ENCODE measurements around the gene SLC2A10. TPM values are rescaled to one million over a fixed set of nuclear protein-coding genes. Genes with fewer than 3 reads are reported as not detected.

Gene SLC2A10
- polyA plus RNA-seq, 3 donors: not detected

DNA sequence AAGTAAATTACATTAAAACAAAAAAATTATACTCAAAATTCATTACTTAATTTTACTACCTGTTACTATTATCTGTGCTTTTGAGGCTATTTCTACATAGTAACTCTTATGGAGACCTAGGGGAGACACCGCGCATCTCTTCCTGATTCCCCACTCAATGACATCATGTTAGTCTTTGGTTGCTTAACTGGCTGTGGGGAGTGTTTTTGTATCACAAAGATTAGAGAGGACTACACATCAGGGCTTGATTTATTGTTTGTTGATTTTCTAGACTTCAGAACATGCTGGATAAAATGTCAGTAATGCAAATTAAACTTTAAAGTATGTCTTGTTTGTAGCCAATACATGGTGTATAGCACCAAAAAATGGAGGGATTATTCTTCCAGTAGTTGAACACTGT lies 26.0 kb downstream of the SLC2A10 start:
- no CpG with 5 or more reads among the region's 2 CpGs for WGBS (ENCODE audit: insufficient coverage)
- no peak for DNase-seq
- H3K4me2 ChIP-seq (replicated peaks; ENCODE audit: extremely low read depth, low read length, poor library complexity, severe bottlenecking): no peak overlapping the region
- H3K9me3 ChIP-seq (replicated peaks in 1 of 2; ENCODE audit: control insufficient read depth in 1 of 2, insufficient read depth in 1 of 2, low read length in 2 of 2): peaks cover 0 to 2% of the 10 kb centered on the region in 2 donors
- TF ChIP-seq, protein P1, sequence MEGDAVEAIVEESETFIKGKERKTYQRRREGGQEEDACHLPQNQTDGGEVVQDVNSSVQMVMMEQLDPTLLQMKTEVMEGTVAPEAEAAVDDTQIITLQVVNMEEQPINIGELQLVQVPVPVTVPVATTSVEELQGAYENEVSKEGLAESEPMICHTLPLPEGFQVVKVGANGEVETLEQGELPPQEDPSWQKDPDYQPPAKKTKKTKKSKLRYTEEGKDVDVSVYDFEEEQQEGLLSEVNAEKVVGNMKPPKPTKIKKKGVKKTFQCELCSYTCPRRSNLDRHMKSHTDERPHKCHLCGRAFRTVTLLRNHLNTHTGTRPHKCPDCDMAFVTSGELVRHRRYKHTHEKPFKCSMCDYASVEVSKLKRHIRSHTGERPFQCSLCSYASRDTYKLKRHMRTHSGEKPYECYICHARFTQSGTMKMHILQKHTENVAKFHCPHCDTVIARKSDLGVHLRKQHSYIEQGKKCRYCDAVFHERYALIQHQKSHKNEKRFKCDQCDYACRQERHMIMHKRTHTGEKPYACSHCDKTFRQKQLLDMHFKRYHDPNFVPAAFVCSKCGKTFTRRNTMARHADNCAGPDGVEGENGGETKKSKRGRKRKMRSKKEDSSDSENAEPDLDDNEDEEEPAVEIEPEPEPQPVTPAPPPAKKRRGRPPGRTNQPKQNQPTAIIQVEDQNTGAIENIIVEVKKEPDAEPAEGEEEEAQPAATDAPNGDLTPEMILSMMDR (IDR thresholded peaks at IDR 0.05): no peak
- H3K4me1 ChIP-seq (ENCODE audit: control insufficient read depth in 1 of 2, insufficient read depth in 2 of 2, low read length in 2 of 2): no peaks in the 10 kb centered on the region
- H3K9ac ChIP-seq (ENCODE audit: insufficient read depth, low read length, poor library complexity, severe bottlenecking): no peak overlapping the region
- no peaks in the 10 kb centered on the region for H3K36me3 ChIP-seq (replicated peaks in 1 of 2; ENCODE audit: control insufficient read depth in 1 of 2, insufficient read depth in 2 of 2, low read length in 2 of 2)
- peaks cover 3 to 15% (median 10%) of the 10 kb centered on the region in 3 donors for H3K27me3 Mint-ChIP-seq (ENCODE audit: low read depth in 3 of 3)
- no peak overlapping the region for H3K4me3 Mint-ChIP-seq
- H2AFZ ChIP-seq (ENCODE audit: insufficient read depth, low read depth, low read length, poor library complexity, severe bottlenecking): no peak overlapping the region
- intact Hi-C loops (cut with micrococcal nuclease): no loop called here
- no peak overlapping the region for H3K4me3 ChIP-seq (replicated peaks in 1 of 3; ENCODE audit: low read depth in 2 of 3, low read length in 3 of 3)
- H3K4me1 Mint-ChIP-seq: no peaks in the 10 kb centered on the region
- no peak overlapping the region for H3K27ac ChIP-seq (ENCODE audit: low read depth in 1 of 2, low read length in 2 of 2)
- H3K27ac Mint-ChIP-seq: no peak overlapping the region
- H3K79me2 ChIP-seq (ENCODE audit: insufficient read depth, low read length): no peaks in the 10 kb centered on the region
- H3K9me3 Mint-ChIP-seq: peaks cover 0 to 6% (median 3%) of the 10 kb centered on the region in 7 donors
- H3K27me3 ChIP-seq (ENCODE audit: control insufficient read depth in 2 of 2, insufficient read depth in 2 of 2, low read length in 2 of 2): no peaks in the 10 kb centered on the region
- no peaks in the 10 kb centered on the region for H3K36me3 Mint-ChIP-seq
- H4K20me1 ChIP-seq (ENCODE audit: insufficient read depth, low read length): no peaks in the 10 kb centered on the region

DNA sequence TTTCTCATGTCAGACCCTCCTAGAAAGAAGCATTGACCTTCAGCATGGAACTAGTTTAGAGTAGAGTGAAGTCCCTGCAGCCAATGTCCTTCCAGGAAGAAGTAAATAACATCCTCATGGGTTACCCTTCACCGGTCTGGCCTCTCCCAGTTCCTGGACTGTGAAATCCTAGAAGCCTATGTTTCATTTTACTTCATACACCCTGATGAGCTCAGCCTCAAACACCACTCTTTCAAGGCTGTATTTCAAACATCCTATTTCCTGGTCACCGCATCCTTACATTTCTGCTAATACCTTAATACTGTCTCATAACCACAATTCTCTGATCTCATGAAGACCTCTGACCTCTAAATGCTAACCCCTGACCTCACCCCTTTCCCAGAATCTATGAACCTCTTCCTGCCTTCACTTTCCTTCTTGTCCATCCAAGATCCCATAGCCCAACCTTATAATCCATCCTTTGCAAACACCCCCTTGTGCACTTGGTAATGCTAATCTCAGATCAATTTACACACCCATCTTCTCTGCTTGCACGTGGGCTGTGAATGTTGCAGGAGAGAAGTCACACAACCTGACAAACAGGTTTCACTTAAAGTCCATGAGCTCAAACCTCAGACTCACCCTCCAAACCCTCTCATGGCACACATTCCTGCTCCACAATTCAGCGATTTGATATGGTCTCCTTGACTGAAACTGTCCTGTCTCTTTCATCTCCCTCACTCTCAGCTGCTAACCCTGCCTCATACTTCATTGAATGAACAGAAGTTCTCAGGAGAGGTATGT lies 30.2 kb downstream of the SLC2A10 start:
- TF ChIP-seq, protein P1 (IDR thresholded peaks at IDR 0.05): no peak
- no peak overlapping the region for H3K27ac Mint-ChIP-seq
- H3K79me2 ChIP-seq (ENCODE audit: insufficient read depth, low read length): no peaks in the 10 kb centered on the region
- peaks cover 0 to 8% of the 10 kb centered on the region in 2 donors for H3K27me3 ChIP-seq (ENCODE audit: control insufficient read depth in 2 of 2, insufficient read depth in 2 of 2, low read length in 2 of 2)
- H3K36me3 ChIP-seq (replicated peaks in 1 of 2; ENCODE audit: control insufficient read depth in 1 of 2, insufficient read depth in 2 of 2, low read length in 2 of 2): no peaks in the 10 kb centered on the region
- H3K9ac ChIP-seq (ENCODE audit: insufficient read depth, low read length, poor library complexity, severe bottlenecking): no peak overlapping the region
- no peaks in the 10 kb centered on the region for H3K4me1 Mint-ChIP-seq
- H3K4me3 ChIP-seq (replicated peaks in 1 of 3; ENCODE audit: low read depth in 2 of 3, low read length in 3 of 3): no peak overlapping the region
- H3K4me2 ChIP-seq (replicated peaks; ENCODE audit: extremely low read depth, low read length, poor library complexity, severe bottlenecking): no peak overlapping the region
- H4K20me1 ChIP-seq (ENCODE audit: insufficient read depth, low read length): no peaks in the 10 kb centered on the region
- H2AFZ ChIP-seq (ENCODE audit: insufficient read depth, low read depth, low read length, poor library complexity, severe bottlenecking): no peak overlapping the region
- WGBS (ENCODE audit: insufficient coverage): 90% methylated on average over 4 of the region's 4 CpGs
- no peak for DNase-seq
- H3K27me3 Mint-ChIP-seq (ENCODE audit: low read depth in 3 of 3): peaks cover 9 to 27% (median 10%) of the 10 kb centered on the region in 3 donors
- no peaks in the 10 kb centered on the region for H3K4me1 ChIP-seq (ENCODE audit: control insufficient read depth in 1 of 2, insufficient read depth in 2 of 2, low read length in 2 of 2)
- intact Hi-C loops (cut with micrococcal nuclease): no loop called here
- peaks cover 0 to 8% (median 4%) of the 10 kb centered on the region in 7 donors for H3K9me3 Mint-ChIP-seq
- H3K27ac ChIP-seq (ENCODE audit: low read depth in 1 of 2, low read length in 2 of 2): no peak overlapping the region
- H3K36me3 Mint-ChIP-seq: no peaks in the 10 kb centered on the region
- peaks cover 0 to 2% of the 10 kb centered on the region in 2 donors for H3K9me3 ChIP-seq (replicated peaks in 1 of 2; ENCODE audit: control insufficient read depth in 1 of 2, insufficient read depth in 1 of 2, low read length in 2 of 2)
- H3K4me3 Mint-ChIP-seq: peak overlapping the region in 1 of 2 donors; percentile 5

All from CD14-positive monocyte (primary cell).